Stimulated activated naive CD4-positive, alpha-beta T cell (primary cell): ENCODE data around the gene WFDC9.
"Not testable (repeated sequence)": the region's sequence is repeated elsewhere in the genome, so short reads cannot be mapped to it uniquely, and the experiment has no call there.

Experiments
- DNase-seq, 6 experiments: peaks; one replicate each; lab custom pipeline; 2025; lab: John Stamatoyannopoulos, UW

The WFDC9 gene

GRCh38 chr20:45592574-45593189, 38.4 kb downstream of the WFDC9 start:
- no peak for DNase-seq

GRCh38 chr20:45589725-45590124, 41.4 kb downstream of the WFDC9 start:
- DNase-seq: no peak

- no peak for DNase-seq
These were observed 42.3 kb downstream of the WFDC9 start for GRCh38 chr20:45588800-45589199.

GRCh38 chr20:45585986-45586385, 45.1 kb downstream of the WFDC9 start:
- not testable (repeated sequence) for DNase-seq

GRCh38 chr20:45584294-45584693, 46.8 kb downstream of the WFDC9 start:
- DNase-seq: not testable (repeated sequence)

- DNase-seq: no peak
These were observed 47.6 kb downstream of the WFDC9 start for GRCh38 chr20:45583502-45583901.

GRCh38 chr20:45581702-45582101, 49.4 kb downstream of the WFDC9 start:
- no peak for DNase-seq

GRCh38 chr20:45579184-45579583, 51.9 kb downstream of the WFDC9 start, which contains the start of gene WFDC8:
WFDC8 (minus strand) TSS chr20:45579284; CDS start chr20:45579247, 37 bp downstream.
- no peak for DNase-seq

GRCh38 chr20:45578231-45578630, 52.9 kb downstream of the WFDC9 start:
- no peak for DNase-seq

GRCh38 chr20:45576995-45577394, 54.1 kb downstream of the WFDC9 start:
- no peak for DNase-seq

GRCh38 chr20:45575931-45576330, 55.2 kb downstream of the WFDC9 start:
- no peak for DNase-seq

GRCh38 chr20:45569650-45570049, 61.4 kb downstream of the WFDC9 start:
- not testable (repeated sequence) for DNase-seq

- DNase-seq: no peak
These were observed 66.3 kb downstream of the WFDC9 start for GRCh38 chr20:45564760-45565276.
